Measurements from ENCODE around the gene RRP12. TPM values are rescaled to one million over a fixed set of nuclear protein-coding genes. Genes with fewer than 3 reads are reported as not detected.

RRP12 gene
- polyA plus RNA-seq, 1 of the 3 experiments (the other 2 are of a cell fraction), result 46.4 TPM

GRCh38 chr10:97399843-97400545 is 1.1 kb downstream of the RRP12 start:
- Histone ChIP-seq H3K4me3 (ENCODE audit: low read depth in 2 of 2, low read length in 1 of 2) (peak overlapping the region; percentile 73 to 84), H3K4me1 (ENCODE audit: control insufficient read depth in 1 of 2, insufficient read depth in 2 of 2, low read depth in 1 of 2, low read length in 1 of 2) (peaks cover 0 to 3% of the 10 kb centered on the region in 2 experiments; a peak in 2 of 4 replicates), H3K4me2 (peak overlapping the region; percentile 91), H3K9me3 (no peaks in the 10 kb centered on the region), H3K27me3 (ENCODE audit: insufficient read depth) (no peaks in the 10 kb centered on the region), H3K9ac (peak overlapping the region; percentile 82), H3K79me2 (ENCODE audit: insufficient read depth) (peaks cover 40% of the 10 kb centered on the region), H2AFZ (ENCODE audit: low read depth) (peak overlapping the region; percentile 52), H3K27ac (ENCODE audit: low read depth in 2 of 2, low read length in 1 of 2) (peak overlapping the region; percentile 36 to 91), H3K36me3 (replicated peaks in 1 of 2; ENCODE audit: control insufficient read depth in 1 of 2, insufficient read depth in 2 of 2, low read length in 1 of 2) (peaks cover 11 to 39% of the 10 kb centered on the region in 2 experiments), H3F3A (replicated peaks; ENCODE audit: insufficient read depth) (peaks cover 7% of the 10 kb centered on the region), H3K9me2 (no peaks in the 10 kb centered on the region), H4K20me1 (ENCODE audit: insufficient read depth) (no peaks in the 10 kb centered on the region)
- ChIA-PET CTCF (interaction anchor here (0.7 to 2.3 kb wide), 6 partner anchors 9 to 154 kb away, joined by 3 to 7 read pairs (median 4); no protein-coding TSS in a partner anchor), POLR2A (interaction anchor here (0.6 to 1.9 kb wide), 4 partner anchors 40 to 238 kb away, joined by 3 to 11 read pairs (median 4); partner anchors contain the start of gene FRAT1)
- TF ChIP-seq NRF1 (IDR thresholded peaks at IDR 0.05; ENCODE audit: low read depth, low read length), result no peak
- peak; percentile 71 for TF ChIP-seq MXI1 (IDR thresholded peaks at IDR 0.05; ENCODE audit: low read depth, low read length)
- TF ChIP-seq TEAD4 (IDR thresholded peaks at IDR 0.05; ENCODE audit: borderline replicate concordance, insufficient read depth), result no peak
- TF ChIP-seq RCOR1 (IDR thresholded peaks at IDR 0.05; ENCODE audit: low read length), result no peak
- no peak for TF ChIP-seq CTCF (IDR thresholded peaks at IDR 0.05)
- TF ChIP-seq RXRA (IDR thresholded peaks at IDR 0.05; ENCODE audit: borderline replicate concordance, low read depth), result no peak
- TF ChIP-seq IRF3 (IDR thresholded peaks at IDR 0.05; ENCODE audit: low read depth, low read length), result no peak
- 0 out of 2 replicates have a peak, but pooled peaks have one; percentile 25 for TF ChIP-seq MAX (IDR thresholded peaks at IDR 0.05; ENCODE audit: low read depth)
- 0 out of 2 replicates have a peak, but pooled peaks have one; percentile 10 for TF ChIP-seq PBX3 (IDR thresholded peaks at IDR 0.05)
- no peak for TF ChIP-seq RAD21 (IDR thresholded peaks at IDR 0.05; ENCODE audit: low read length)
- TF ChIP-seq GATA2 (CRISPR knock-in tag; IDR thresholded peaks at IDR 0.05), result no peak
- TF ChIP-seq RFX5 (IDR thresholded peaks at IDR 0.05; ENCODE audit: low read length), result no peak
- TF ChIP-seq SIN3A (IDR thresholded peaks at IDR 0.05; ENCODE audit: borderline replicate concordance, low read depth, low read length), result peak; percentile 61; the same call in 1 of the 2 replicates
- TF ChIP-seq POLR2AphosphoS5 (IDR thresholded peaks at IDR 0.05; ENCODE audit: low read depth, low read length), result 0 out of 2 replicates have a peak, but pooled peaks have one; percentile 18
- TF ChIP-seq GABPA (IDR thresholded peaks at IDR 0.05; ENCODE audit: low read depth), result no peak
- TF ChIP-seq SMC3 (IDR thresholded peaks at IDR 0.05; ENCODE audit: low read depth, low read length), result no peak
- TF ChIP-seq NFIC (IDR thresholded peaks at IDR 0.05; ENCODE audit: borderline replicate concordance), result no peak
- TF ChIP-seq ZBTB33 (IDR thresholded peaks at IDR 0.05; ENCODE audit: borderline replicate concordance, low read depth), result no peak
- TF ChIP-seq MEF2A (IDR thresholded peaks at IDR 0.05; ENCODE audit: borderline replicate concordance, low read depth), result 0 out of 2 replicates have a peak, but pooled peaks have one; percentile 76
- TF ChIP-seq USF2 (IDR thresholded peaks at IDR 0.05; ENCODE audit: borderline replicate concordance, low read depth, low read length), result no peak
- no peak for TF ChIP-seq YY1 (IDR thresholded peaks at IDR 0.05; ENCODE audit: low read depth)
- peak; percentile 43 for TF ChIP-seq FOSL2 (IDR thresholded peaks at IDR 0.05; ENCODE audit: borderline replicate concordance, low read depth)
- WGBS (ENCODE audit: low lambda C conversion rate), result 10% methylated on average over 20 of the region's 21 CpGs
- peak; percentile 72 for DNase-seq
